ENCODE measurements around the gene DCC.

- TF ChIP-seq CTCF (IDR thresholded peaks at IDR 0.05) (no peak), POLR2A (IDR thresholded peaks at IDR 0.05) (no peak), EP300 (IDR thresholded peaks at IDR 0.05) (no peak)
Observed at GRCh38 chr18:52738946-52739345, 398.9 kb downstream of the DCC start.

All from tibial nerve (tissue), 4 donors.